Prostate gland (tissue), 2 donors: ENCODE results near the gene MLX.

Experiments
- CTCF ChIP-seq, 4 experiments: fragments of 200-600 bp in 2 of 4; fragments of 450-650 bp in 2 of 4; sonication (generic) in 2 of 4; IDR thresholded peaks; 1 replicate in 3 of 4; 2 replicates in 1 of 4; pipeline ENCODE4 v1.5.1; 2016 to 2019; ENCODE audit warnings: antibody characterized with exemption in 4 of 4, mild to moderate bottlenecking in 2 of 4, moderate library complexity in 2 of 4
- POLR2A ChIP-seq: fragments of 450-650 bp; IDR thresholded peaks from one replicate; pipeline ENCODE4 v1.6.1; 2016; ENCODE audit warnings: antibody characterized with exemption, mild to moderate bottlenecking

GRCh38 chr17:42521036-42521435 lies 45.9 kb upstream of the MLX start:
- TF ChIP-seq CTCF (IDR thresholded peaks at IDR 0.05), result no peak
- TF ChIP-seq POLR2A, result no peak
